Anterior cingulate cortex (tissue), 58 donors: ENCODE measurements around the gene MAPKBP1.
A peak's percentile ranks its signal among the peaks of the same experiment; 100 is the strongest.

Source experiments
- DNase-seq, 58 donors: peaks; one replicate each; lab custom pipeline; 2025; lab: John Stamatoyannopoulos, UW

The MAPKBP1 gene

GRCh38 chr15:41782371-41783282, 8.3 kb downstream of the MAPKBP1 start:
- no peak for DNase-seq

GRCh38 chr15:41783296-41783695, 9.0 kb downstream of the MAPKBP1 start:
- DNase-seq, result no peak

GRCh38 chr15:41788262-41788661, 14.0 kb downstream of the MAPKBP1 start:
- no peak for DNase-seq

- DNase-seq, result peak in 5 of 58 donors; percentile 19 to 50 (median 38)
These were observed 15.0 kb downstream of the MAPKBP1 start for GRCh38 chr15:41789236-41789635.

GRCh38 chr15:41789662-41790061, 15.4 kb downstream of the MAPKBP1 start:
- DNase-seq, result peak in 2 of 58 donors; percentile 39 to 50

GRCh38 chr15:41790169-41790568, 15.9 kb downstream of the MAPKBP1 start:
- no peak for DNase-seq

- no peak for DNase-seq
These were observed 16.7 kb downstream of the MAPKBP1 start for GRCh38 chr15:41790756-41791546.

- no peak for DNase-seq
These were observed 17.3 kb downstream of the MAPKBP1 start for GRCh38 chr15:41791547-41791937.

- no peak for DNase-seq
These were observed 17.8 kb downstream of the MAPKBP1 start for GRCh38 chr15:41792000-41792637.

- no peak for DNase-seq
These were observed 19.8 kb downstream of the MAPKBP1 start for GRCh38 chr15:41794081-41794480.

- no peak for DNase-seq
These were observed 21.9 kb downstream of the MAPKBP1 start for GRCh38 chr15:41795996-41796856.

- no peak for DNase-seq
These were observed 23.1 kb downstream of the MAPKBP1 start for GRCh38 chr15:41797201-41797944.

GRCh38 chr15:41798607-41799487, 24.6 kb downstream of the MAPKBP1 start:
- DNase-seq, result no peak

GRCh38 chr15:41799488-41799805, 25.2 kb downstream of the MAPKBP1 start:
- DNase-seq, result no peak

- no peak for DNase-seq
These were observed 26.9 kb downstream of the MAPKBP1 start for GRCh38 chr15:41801185-41801584.

- DNase-seq, result no peak
These were observed 27.7 kb downstream of the MAPKBP1 start for GRCh38 chr15:41801850-41802455.

- DNase-seq, result no peak
These were observed 30.1 kb downstream of the MAPKBP1 start for GRCh38 chr15:41804361-41804760.
